ENCODE measurements around the gene MYH14. TPM values are rescaled to one million over a fixed set of nuclear protein-coding genes. Genes with fewer than 3 reads are reported as not detected.
"Not testable (repeated sequence)": the region's sequence is repeated elsewhere in the genome, so short reads cannot be mapped to it uniquely, and the experiment has no call there.

Gene MYH14
- total RNA-seq, 1 experiment from 2014 or later, result 0.84 TPM

DNA sequence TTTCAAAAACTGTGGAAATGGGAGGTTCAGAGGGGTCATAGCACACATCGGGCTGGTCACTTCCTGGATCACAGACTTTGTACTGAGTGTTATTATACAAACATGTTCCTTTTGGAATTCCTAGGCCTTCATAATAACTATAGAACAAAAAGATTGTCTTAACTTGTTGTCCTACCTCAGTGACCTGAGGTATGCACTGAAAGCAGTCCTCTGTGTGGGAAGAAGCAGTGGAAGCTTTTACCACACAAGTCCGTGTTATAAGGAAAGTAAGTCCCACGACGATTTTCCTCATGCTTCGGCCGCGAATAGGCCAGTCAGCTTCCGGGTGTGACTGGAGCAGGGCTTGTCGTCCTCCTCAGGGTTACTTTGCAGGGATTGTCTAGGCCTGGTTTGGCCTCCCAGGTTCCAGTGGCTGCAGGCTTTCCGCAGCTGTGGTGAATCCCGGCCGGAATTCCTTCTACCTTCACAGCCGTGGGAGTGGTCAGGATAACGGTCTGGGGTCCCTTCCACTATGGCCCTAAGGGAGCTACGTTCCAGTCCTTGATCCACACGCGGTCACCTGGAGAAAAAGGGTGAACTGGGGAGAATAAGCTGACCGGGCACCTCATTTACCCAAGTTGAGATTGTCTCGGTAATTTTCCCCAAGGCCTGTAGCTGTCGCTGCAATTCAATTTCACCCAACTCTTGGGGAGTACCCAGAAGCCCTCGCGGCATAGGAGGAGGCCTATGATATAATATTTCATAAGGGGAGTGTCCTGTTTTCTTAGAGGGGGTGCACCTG lies 146.0 kb downstream of the MYH14 start:
- Histone ChIP-seq H3K27ac (ENCODE audit: low read depth, low read length, poor library complexity, severe bottlenecking) (no peak overlapping the region), H3K27me3 (replicated peaks; ENCODE audit: insufficient read depth, low read depth, low read length, poor library complexity) (no peaks in the 10 kb centered on the region), H3K9me3 (ENCODE audit: low read depth, low read length, poor library complexity, severe bottlenecking) (no peaks in the 10 kb centered on the region), H3K4me3 (ENCODE audit: low read depth, low read length, poor library complexity, severe bottlenecking) (no peak overlapping the region), H3K4me1 (ENCODE audit: insufficient read depth, low read length, poor library complexity, severe bottlenecking) (no peaks in the 10 kb centered on the region), H3K36me3 (ENCODE audit: insufficient read depth, low read length, poor library complexity, severe bottlenecking) (no peaks in the 10 kb centered on the region)
- no peak for DNase-seq (ENCODE audit: low spot score)
- CTCF ChIA-PET, result no interaction called here
- no TSS peak for BruUV-seq (replicated peaks)
- no peak for TF ChIP-seq EZH2 (IDR thresholded peaks at IDR 0.05; ENCODE audit: borderline replicate concordance, low read depth, low read length, poor library complexity, severe bottlenecking)
- TF ChIP-seq, protein P1, sequence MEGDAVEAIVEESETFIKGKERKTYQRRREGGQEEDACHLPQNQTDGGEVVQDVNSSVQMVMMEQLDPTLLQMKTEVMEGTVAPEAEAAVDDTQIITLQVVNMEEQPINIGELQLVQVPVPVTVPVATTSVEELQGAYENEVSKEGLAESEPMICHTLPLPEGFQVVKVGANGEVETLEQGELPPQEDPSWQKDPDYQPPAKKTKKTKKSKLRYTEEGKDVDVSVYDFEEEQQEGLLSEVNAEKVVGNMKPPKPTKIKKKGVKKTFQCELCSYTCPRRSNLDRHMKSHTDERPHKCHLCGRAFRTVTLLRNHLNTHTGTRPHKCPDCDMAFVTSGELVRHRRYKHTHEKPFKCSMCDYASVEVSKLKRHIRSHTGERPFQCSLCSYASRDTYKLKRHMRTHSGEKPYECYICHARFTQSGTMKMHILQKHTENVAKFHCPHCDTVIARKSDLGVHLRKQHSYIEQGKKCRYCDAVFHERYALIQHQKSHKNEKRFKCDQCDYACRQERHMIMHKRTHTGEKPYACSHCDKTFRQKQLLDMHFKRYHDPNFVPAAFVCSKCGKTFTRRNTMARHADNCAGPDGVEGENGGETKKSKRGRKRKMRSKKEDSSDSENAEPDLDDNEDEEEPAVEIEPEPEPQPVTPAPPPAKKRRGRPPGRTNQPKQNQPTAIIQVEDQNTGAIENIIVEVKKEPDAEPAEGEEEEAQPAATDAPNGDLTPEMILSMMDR (conservative IDR thresholded peaks at IDR 0.05; ENCODE audit: low read depth, low read length), result no peak
- POLR2A ChIA-PET (ENCODE audit: low non-redundant PET), result no interaction called here
- intact Hi-C loops (cut with micrococcal nuclease; ENCODE audit: unreplicated experiment), result loop anchor here (10.0 kb wide), 1 partner anchor 575 kb away; no protein-coding TSS in a partner anchor

DNA sequence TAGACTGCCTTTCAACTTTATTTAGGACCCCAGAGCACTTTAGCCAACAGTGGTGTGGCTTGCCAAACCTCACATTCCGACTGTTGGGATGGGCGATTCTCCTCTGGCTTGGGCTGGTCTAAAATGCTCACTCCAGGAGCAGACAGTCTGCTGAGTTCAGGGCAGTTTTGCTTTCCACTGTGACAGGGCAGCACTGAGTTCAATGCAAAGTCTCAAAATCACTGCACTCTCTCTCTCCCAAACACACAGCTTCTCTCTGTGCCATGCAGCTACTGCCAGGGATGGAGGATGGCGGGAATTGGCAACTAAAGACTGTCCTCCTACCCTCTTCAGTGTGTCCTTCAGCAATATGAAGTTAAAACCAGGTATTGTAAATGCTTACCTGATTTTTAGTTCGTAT lies 148.8 kb downstream of the MYH14 start:
- Histone ChIP-seq H3K27me3 (replicated peaks; ENCODE audit: insufficient read depth, low read depth, low read length, poor library complexity) (no peaks in the 10 kb centered on the region), H3K36me3 (ENCODE audit: insufficient read depth, low read length, poor library complexity, severe bottlenecking) (no peaks in the 10 kb centered on the region), H3K4me1 (ENCODE audit: insufficient read depth, low read length, poor library complexity, severe bottlenecking) (no peaks in the 10 kb centered on the region), H3K9me3 (ENCODE audit: low read depth, low read length, poor library complexity, severe bottlenecking) (no peaks in the 10 kb centered on the region), H3K4me3 (ENCODE audit: low read depth, low read length, poor library complexity, severe bottlenecking) (no peak overlapping the region), H3K27ac (ENCODE audit: low read depth, low read length, poor library complexity, severe bottlenecking) (no peak overlapping the region)
- POLR2A ChIA-PET (ENCODE audit: low non-redundant PET), result interaction anchor here (0.6 kb wide), 1 partner anchor 430 kb away, joined by 9 read pairs; no protein-coding TSS in a partner anchor
- no TSS peak for BruUV-seq (replicated peaks)
- intact Hi-C loops (cut with micrococcal nuclease; ENCODE audit: unreplicated experiment), result loop anchor here (10.0 kb wide), 1 partner anchor 573 kb away; no protein-coding TSS in a partner anchor
- CTCF ChIA-PET, result no interaction called here
- DNase-seq (ENCODE audit: low spot score), result no peak
- TF ChIP-seq, protein P1 (conservative IDR thresholded peaks at IDR 0.05; ENCODE audit: low read depth, low read length), result no peak
- TF ChIP-seq EZH2 (IDR thresholded peaks at IDR 0.05; ENCODE audit: borderline replicate concordance, low read depth, low read length, poor library complexity, severe bottlenecking), result no peak

DNA sequence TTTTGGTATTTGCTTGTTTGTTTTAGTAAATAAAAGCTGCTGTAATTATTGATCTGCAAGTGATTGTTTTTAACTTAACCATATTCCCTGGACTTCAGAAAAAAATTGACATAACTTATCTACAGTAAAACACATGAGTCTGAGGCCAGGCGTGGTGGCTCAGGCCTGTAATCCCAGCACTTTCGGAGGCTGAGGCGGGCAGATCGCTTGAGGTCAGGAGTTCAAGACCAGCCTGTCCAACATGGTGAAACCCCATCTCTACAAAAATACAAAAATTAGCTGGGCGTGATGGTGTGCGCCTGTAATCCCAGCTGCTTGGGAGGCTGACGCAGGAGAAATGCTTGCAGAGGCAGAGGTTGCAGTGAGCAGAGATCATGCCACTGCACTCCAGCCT lies 150.1 kb downstream of the MYH14 start:
- H3K4me3 ChIP-seq (ENCODE audit: low read depth, low read length, poor library complexity, severe bottlenecking); H3K36me3 ChIP-seq (ENCODE audit: insufficient read depth, low read length, poor library complexity, severe bottlenecking); H3K27me3 ChIP-seq (replicated peaks; ENCODE audit: insufficient read depth, low read depth, low read length, poor library complexity); DNase-seq (ENCODE audit: low spot score); CTCF ChIA-PET; H3K4me1 ChIP-seq (ENCODE audit: insufficient read depth, low read length, poor library complexity, severe bottlenecking); BruUV-seq (replicated peaks); POLR2A ChIA-PET (ENCODE audit: low non-redundant PET); H3K27ac ChIP-seq (ENCODE audit: low read depth, low read length, poor library complexity, severe bottlenecking); H3K9me3 ChIP-seq (ENCODE audit: low read depth, low read length, poor library complexity, severe bottlenecking): not testable (repeated sequence)
- intact Hi-C loops (cut with micrococcal nuclease; ENCODE audit: unreplicated experiment), result loop anchor here (10.0 kb wide), 1 partner anchor 571 kb away; no protein-coding TSS in a partner anchor

Data from A673 (cell line).